Measurements from ENCODE around the gene GPR107.

Gene GPR107

GRCh38 chr9:130139251-130139650 is 85.5 kb downstream of the GPR107 start:
- peak; percentile 89 for DNase-seq

GRCh38 chr9:130140706-130141105 is 87.0 kb downstream of the GPR107 start:
- DNase-seq: no peak

GRCh38 chr9:130142056-130142455 is 88.3 kb downstream of the GPR107 start:
- no peak for DNase-seq

GRCh38 chr9:130142641-130143040 is 88.9 kb downstream of the GPR107 start:
- no peak for DNase-seq

GRCh38 chr9:130143279-130143893 is 89.7 kb downstream of the GPR107 start:
- no peak for DNase-seq

GRCh38 chr9:130143958-130144366 is 90.3 kb downstream of the GPR107 start:
- DNase-seq: no peak

DNA sequence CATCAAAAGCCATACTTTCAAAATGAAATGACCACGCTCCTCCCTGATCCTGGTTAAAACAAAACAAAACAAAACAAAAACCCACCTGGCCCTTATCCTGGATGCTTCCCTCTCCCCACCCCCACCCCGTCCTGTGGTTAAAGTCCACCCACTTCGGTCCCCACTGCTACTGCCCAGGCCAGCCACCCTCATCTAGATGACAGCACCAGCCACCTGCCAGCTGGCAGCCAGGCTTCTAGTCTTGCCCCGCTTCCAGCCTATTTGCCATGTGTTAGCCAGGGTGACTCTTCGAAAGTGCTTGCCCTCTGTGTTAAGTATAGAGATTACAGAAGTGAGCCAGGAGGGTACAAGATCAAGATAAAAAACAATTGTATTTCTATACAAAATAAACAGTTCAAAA is 91.0 kb downstream of the GPR107 start:
- DNase-seq: no peak

DNA sequence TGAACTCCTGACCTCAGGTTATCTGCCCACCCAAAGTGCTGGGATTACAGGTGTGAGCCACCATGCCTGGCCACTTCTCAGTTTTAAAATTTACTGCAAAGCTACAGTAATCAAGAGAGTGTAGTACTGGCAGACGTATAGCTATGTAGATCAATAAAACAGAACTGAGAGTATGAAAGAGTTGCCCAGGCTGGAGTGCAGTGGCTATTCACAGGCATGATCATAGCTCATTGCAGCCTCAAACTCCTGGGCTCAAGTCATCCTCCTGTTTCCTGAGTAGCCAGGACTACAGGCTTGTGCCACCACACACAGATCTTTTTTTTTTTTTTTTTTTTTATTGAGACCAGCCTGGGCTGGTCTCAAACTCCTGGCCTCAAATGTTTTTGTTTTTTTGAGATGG is 92.0 kb downstream of the GPR107 start:
- no peak for DNase-seq

GRCh38 chr9:130147198-130147597 is 93.5 kb downstream of the GPR107 start:
- DNase-seq: no peak

DNA sequence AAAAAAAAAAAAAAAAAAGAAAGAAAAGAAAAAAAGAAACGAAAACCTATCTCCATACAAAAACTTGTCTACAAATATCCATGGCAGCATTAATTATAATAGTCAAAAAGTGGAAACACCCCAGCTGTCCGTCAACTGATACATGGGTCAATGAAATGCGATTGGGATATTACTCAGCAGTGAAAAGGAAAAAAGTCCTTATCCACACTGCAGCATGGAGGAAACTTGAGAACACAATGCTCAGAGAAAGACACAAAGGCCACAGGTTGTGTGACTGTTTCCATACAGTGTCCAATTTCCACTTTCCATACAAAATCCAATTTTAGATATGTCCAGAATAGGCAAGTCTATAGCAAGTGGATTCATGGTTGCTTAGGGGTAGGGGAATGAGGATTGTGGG is 94.2 kb downstream of the GPR107 start:
- no peak for DNase-seq

- no peak for DNase-seq
Measured at GRCh38 chr9:130149031-130149430, 95.3 kb downstream of the GPR107 start.

DNA sequence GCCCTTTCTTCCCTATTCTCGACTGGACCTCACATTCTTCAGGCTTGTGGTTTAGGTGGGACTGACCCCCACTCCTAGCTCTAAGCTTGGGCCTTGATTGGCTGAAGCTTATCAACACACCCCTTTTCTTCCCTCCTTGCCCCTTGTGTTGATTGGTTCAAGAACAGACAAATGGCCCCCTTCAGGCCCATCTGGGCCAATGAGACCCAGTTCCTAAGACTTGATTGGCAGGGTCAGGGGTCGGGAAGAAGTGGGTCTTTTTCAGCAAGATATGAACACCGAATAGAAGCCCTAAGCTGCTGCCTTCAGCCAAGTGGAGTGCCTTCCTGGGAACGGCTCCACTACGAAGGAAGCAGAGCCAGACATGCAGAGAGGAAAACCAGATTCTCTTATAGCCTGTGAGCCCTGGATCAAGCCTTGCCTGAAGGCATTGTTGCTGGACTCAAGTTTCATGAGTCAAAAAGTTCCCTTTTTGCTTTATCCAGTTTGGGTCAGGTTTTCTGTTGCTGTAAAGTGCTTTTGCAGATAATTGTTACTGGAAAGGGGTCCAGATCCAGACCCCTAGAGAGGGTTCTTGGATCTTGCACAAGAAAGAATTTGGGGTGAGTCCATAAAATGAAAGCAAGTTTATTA is 96.1 kb downstream of the GPR107 start:
- DNase-seq: no peak

GRCh38 chr9:130150779-130151382 is 97.2 kb downstream of the GPR107 start:
- no peak for DNase-seq

DNA sequence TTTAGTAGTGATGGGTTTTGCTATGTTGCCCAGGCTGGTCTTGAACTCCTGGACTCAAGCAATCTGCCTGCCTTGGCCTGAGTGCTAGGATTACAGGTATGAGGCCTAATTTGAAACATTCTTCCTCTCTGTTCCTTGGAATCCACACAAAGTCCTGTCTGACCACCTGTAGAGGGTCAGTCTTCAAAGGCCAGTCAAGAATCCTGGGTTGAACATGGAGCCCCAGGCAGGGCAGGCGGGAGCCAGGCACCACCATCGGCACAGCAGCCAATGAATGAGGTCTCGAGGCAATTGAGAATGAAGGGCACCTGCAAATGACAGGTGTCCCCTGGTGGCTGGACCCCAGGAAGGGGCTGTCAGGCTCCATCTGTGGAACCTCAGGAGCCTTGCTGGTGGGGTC is 101.1 kb downstream of the GPR107 start:
- DNase-seq: no peak

GRCh38 chr9:130155647-130156046 is 101.9 kb downstream of the GPR107 start:
- DNase-seq: no peak

- no peak for DNase-seq
Measured at GRCh38 chr9:130156672-130157071, 103.0 kb downstream of the GPR107 start.

DNA sequence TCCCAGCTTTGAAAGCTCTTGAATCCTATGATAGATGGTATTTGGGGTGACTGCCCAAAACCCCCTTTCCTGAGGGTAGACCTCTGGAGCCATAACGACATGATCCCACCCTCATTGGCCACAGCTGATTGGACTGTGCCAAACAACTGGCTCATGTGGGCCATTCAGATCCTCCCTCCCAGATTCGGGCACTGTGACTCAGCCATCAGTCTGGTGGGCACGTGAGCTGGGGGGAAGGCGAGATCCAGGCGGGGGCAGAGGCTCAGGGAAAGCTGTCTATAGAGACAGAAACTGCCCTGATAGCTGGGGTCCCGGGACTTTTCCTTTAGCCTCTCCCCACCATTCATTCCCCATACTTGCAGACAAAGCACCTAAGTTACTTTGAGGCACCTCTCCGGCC is 103.4 kb downstream of the GPR107 start:
- no peak for DNase-seq

GRCh38 chr9:130158001-130158400 is 104.3 kb downstream of the GPR107 start:
- DNase-seq: no peak

DNA sequence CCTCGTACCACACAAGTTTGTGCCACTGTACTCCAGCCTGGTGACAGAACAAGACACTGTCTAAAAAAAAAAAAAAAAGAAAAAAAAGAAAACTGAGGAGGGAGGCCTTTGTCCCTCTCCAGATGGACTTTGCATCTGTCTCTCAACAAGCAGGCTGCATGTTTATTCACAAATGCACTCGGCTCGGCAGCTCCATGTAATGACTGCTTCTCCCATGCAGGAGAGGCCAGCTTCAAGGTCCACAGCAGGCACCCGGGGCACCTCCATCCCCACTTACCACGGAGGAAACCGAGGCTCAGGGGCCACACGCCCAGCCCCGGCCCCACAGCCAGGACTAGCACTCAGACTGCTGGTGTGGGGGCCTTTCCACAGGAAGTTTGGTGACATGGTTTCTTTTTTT is 105.4 kb downstream of the GPR107 start:
- DNase-seq: peak; percentile 58

GRCh38 chr9:130159915-130160670 is 106.4 kb downstream of the GPR107 start:
- peak; percentile 92 for DNase-seq

- DNase-seq: no peak
Measured at GRCh38 chr9:130160862-130161470, 107.3 kb downstream of the GPR107 start.

- DNase-seq: no peak
Measured at GRCh38 chr9:130165579-130165978, 111.9 kb downstream of the GPR107 start.

DNA sequence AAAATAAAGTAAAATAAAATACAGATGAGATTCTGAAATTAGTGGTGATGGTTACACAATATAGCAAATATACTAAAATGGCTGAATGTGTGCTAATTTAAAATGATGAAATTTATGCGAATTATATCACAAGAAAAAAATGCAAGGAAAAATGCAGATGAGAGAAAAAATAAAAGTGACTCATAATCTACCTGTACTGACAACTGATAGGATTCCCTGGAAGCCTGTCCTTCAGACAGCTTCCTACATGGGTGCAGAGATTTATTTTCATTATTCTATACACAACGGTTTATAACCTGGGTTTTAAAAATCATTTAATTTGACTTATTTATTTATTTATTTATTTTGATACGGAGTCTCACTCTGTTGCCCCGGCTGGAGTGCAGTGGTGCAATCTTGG is 112.7 kb downstream of the GPR107 start:
- DNase-seq: no peak

All from NCI-H2171 (cell line).